A204.1 (cell line): ENCODE data around the gene WWOX.

ENCODE experiments used
- FAIRE-seq: peaks from 2 replicates; lab custom pipeline; 2012; peaks lifted over from hg19 to GRCh38; lab: Jason Lieb, UNC

The WWOX gene

DNA sequence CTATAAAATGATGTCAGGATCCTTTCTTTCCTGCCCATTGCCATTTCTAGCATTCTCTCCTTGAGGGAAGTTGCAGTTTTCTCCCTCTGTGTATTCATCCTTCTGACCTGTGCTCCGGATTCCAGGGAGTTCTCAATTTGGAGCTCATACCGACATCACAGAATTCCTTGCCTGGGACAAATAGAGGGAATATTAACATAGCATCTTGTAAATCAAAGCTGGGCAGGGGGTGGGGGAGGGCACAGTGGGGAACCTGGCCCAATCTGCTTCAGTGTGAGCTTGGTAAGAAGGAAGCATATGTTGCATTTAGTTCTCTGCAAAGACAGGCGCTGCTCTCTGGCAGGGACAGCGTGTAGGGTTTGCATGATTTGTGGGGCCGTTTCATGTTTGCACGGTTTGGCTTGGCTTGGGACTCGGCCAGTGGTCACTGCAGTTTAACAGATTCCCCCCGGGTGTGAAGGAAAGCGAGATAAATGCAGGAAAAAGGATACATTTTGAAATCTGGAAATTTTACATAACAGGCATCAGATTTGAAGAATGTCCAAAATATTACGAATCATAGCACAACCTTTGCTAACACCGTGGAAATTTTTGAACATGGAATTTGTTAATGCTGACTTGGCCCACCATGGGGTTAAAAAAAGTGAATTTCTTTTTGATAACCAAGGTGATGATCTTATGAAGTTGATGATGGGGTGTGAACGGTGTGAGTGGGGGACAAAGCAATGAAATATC lies 178.0 kb downstream of the WWOX start:
- FAIRE-seq = no peak

DNA sequence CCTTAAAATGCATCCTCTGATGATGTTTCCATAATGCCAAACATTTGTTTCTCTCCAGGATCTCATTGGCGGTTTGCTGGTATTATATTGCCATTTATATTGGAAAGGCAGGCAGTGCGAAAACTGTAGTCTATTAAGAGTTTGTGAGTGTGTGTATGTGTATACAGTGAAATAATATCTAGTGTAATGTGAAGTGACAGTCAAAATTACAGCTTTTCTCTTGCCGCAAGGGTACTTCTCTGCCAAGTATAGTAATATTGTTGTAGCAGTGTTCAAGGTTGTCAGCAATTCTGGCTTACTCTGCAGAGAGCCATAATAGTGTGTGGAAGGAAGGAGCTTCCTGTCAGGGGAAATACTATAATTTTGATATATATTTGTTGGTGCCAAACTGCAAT lies 178.6 kb downstream of the WWOX start:
- no peak for FAIRE-seq

DNA sequence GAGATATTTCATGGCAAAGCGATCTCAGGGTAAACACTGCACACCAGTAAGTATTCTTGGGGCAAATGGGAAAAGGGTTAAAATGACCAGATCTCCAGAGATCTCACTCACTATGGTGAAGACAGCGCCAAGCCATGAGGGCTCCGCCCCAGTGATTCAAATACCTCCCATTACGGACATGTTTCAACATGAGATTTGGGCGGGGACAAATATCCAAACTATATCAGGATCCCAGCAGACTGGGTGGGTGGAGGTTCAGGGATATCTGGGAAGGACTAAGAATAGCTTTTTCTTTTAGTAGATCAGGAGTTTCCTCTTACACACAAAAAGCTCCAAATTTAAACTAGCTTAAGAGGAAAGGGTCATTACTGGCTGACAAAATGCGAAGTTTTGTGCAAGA lies 181.7 kb downstream of the WWOX start:
- no peak for FAIRE-seq

DNA sequence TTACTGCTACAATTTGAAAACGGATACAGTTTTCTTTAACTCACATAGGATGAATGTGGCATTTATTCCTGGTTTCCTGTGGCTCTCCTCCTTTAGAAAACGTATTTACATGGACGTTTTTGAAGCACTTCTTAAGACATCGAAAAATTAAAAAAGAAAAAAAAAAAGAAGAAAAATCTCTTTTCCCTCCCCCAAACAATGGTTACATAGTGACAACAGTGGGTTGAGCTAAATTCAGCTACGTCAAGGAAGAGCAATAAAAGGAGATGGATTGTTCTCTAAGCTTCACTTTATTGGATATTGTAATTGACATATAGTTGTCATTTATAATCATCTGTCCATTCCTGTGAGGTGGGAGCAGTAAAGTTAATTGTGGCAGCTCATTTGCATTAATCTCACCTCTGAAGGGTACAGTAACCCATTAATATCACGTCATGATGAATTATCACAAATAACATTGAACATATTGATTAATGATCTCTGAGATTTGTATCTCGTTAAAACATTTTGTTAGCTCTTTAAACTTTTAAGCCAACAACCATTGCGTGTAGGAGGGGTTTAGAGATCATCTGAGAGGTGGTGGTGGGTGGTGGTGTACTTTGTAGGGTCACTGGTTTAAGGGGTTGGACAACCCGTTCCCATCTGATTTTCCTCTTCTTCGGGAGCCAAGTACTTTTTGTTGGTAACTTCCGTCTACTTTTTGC lies 184.2 kb downstream of the WWOX start:
- FAIRE-seq = no peak

DNA sequence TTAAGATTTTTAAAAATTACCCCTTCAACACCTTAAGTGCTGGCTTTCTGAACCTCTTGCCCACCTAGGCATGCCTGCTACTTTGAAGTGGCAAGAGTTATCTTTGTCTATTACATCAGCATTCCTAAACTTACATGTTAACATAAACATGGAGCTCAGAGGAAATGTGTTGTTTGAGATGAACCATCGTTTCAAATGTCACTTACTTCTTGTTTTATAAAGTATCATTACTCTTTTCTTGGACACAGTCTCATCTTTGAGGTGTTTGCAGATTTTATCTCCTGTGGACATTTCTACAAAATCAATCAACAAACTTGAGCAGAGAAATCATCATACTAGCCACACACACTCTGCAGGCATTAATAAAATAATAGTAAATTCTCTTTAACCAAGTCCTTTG lies 184.9 kb downstream of the WWOX start:
- no peak for FAIRE-seq

DNA sequence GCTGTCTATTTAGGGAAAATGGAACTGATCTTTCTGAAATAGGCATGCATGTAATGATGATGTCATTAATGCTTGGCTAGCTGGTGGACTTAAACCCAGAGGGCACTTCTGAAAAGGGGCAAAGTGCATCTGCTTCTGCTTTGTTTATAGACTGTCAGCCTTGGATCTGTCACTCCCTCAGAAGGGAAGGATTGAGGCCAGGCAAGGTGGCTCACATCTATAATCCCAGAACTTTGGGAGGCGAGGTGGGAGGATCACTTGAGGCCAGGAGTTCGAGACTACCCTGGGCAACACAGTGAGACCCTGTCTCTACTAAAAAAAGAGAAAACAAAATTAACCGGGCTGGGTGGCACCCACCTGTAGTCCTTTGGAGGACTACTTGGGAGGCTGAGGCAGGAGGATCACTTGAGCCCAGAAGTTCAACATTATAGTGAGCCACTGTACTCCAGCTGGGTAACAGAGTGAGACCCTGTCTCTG lies 185.5 kb downstream of the WWOX start:
- no peak for FAIRE-seq

DNA sequence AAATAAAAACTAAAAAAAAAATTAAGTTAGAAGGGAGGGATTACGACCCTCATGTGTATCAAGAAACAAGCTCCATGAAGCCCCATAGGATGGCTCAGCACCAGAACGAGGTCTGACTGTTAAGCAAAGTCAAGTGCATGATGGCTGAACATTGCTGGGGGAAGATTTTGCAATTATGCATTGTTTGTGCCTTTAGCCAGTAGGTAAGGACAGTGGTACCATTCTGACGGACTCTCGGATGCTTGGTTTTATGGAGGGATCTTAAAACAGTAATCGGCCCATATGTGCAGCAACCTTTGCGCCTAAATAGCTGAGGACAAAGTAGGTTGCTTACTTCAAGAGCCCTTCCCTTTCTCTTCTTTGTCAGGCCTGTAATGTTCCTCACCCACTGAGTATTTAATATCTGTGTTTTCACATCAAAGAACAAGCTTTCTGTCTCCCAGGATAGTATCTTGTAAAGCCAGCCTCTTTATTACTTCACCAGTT lies 186.0 kb downstream of the WWOX start:
- no peak for FAIRE-seq

DNA sequence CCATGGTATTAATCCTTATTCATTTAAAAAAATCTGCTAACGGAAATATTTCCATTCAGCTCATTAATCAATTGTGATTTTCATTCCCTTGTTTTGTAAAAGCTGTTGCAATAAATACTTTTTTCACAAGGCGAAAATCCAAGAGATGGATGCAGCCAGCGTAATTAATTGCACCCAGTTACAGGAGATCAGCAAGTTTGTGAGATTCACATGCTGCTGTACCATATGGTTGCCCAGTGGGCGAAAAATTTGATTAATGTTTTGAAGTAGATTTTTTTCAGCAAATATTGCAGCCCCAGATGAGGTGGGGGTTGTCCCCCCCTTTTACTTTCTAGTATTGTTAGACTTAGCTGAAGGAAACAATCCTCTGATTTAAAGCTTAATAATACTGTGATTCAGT lies 186.6 kb downstream of the WWOX start:
- FAIRE-seq = no peak

DNA sequence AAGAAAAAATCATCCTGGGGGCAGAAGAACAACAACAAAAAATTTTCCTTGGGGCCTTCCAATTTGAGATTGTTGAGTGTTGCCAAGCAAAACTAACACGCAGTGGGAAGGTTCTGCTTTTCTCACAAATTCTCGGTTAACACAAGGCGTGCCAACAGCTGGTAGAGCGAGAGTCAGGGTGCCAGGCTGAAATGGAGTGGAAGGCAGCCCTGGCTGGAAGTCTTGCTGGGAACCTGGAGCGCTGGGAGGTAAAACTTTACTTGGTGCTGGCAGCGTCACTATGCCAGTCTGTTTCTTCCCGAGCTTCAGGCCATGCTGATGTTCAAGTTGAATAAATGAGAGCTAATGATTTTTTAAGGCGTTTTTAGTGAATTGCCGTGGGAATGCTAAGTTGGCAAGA lies 189.4 kb downstream of the WWOX start:
- FAIRE-seq = no peak

DNA sequence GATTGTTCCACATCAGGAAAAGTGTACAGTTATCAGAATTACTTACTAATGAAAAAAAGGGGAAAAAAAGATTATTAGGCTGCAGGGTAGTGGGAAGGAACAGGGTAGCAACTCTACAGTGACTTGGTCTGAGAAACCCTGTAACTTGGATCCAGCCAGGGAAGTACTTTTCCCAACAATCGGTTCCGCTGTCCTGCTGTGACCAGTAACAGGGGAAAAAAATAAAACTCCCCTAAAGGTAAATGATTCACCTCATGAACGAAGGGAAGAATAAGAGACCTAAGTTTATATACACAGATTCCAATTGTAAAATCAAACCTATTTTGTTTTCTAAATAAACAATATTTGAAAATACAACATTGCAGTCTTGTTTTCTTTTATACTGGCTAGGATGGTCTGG lies 189.9 kb downstream of the WWOX start:
- FAIRE-seq = no peak

DNA sequence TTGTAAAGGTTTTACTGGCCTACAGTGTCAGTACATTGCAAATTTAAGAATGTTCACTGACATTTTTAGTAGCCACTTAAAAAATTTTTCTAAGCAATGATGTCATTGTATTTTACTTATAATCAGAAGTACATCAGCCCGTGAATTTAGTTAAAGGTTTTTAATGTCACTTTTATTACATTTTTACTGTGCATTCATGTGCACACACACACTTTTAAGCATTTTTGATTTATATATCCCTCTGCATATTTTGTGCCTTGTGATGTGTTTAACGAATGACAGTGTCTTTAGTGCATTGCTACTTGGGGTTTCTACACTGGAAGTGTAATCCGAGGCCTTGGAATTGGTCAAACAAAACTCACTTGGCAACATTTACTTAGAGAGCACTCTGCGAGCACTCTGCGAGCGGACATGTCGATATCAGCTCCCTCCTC lies 190.4 kb downstream of the WWOX start:
- FAIRE-seq = no peak

DNA sequence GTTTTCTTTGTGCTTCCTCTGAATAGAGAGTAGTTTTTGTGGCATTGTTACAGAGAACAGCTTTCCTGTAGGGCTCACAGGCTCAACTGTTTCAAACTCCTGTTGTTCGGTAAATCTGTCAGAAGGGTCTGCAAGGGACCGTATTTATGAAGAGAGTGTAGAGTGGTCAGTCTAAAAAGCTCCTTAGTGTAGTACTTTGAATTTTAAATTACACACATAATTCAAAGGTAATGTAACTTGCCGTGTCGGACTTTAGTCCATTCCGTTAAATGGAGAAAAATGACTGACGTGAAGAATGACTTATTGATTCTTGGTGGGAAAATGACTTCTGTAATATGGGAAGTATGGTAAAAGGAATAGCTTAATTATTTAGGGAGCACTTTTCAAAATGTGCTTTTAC lies 190.9 kb downstream of the WWOX start:
- FAIRE-seq = no peak

DNA sequence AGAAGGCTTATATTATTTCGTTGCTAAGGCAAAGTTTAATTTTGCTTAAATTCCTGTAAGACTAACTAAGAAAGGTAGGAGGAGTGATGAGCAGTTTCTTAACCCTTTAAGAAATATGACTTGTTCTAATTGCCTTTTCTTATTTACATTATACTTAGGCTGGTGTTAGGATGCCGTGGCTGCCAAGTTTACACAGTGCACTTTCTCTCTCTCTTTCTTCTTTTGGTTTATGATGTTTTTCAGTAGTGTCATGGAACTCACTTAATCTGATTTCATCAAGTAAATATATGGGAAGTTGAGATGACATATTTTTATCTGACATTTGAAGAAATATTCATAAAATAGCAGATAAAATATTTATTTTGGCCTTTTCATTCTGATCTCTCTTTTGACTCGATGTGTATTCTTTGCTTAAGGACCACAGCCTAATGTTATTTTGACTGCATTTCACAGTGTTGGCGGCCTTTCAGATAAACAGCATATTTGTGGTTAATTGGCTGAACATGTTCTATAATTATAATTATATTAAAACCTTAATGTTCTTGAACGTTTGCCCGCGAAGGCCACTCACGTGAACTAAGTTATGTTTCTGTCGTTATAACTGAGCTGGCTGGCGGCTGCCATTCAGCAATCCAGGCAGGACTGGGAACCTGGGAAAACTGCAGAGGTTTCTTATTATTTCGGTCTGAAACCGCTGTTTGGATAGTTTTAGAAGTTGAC lies 191.6 kb downstream of the WWOX start:
- no peak for FAIRE-seq

DNA sequence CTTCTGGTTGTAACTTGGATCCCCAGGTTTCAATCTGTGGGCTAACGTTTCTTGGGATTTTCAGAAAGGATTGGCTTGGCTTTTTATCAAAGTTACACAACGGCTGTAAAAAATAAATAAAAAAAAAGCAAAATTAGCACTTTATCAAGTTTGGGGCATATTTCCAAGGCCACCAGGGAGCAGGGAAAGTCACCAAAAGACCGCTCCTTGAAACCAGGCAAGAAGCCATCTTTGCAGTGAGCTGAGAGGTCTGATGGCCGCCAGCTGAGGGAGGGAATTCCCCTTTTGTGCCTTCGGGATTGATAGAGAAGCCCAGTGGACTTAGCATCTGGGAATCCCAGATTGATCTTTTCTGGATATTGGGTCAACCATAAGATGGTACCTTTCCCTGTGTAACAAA lies 192.2 kb downstream of the WWOX start:
- no peak for FAIRE-seq

DNA sequence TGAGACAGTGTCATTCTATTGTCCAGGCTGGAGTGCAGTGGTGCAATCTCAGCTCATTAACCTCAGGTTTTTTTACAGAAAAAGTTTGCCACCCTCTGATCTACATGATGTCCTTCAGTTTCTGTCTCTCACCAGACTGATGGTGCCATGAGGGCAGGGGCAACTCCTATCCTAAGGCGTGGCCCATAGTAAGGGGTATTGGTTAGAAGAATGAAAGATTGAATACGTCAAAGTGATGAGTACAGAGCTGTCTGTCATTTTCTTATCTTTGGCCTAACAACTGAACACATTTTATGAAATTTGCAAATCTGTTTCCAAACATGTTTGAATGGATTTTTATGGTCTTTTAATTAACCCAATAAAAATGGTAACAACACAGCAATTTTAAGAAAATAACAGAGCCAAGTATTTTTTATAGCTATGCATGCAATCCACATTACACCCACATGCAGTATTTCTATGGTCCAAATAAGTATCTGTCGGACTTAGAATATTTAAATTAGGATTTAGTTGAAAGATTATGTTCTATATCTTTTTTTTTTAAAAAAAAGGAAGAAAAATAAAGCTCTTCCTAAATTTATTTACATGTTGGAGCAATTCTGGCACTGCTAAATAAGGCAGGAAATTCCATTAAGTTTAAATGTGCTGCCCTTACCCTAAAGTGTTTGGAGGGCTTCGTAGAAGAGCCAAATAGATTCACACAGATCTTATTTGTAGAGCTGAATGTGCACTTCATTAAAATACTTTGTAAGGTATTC lies 192.8 kb downstream of the WWOX start:
- no peak for FAIRE-seq

DNA sequence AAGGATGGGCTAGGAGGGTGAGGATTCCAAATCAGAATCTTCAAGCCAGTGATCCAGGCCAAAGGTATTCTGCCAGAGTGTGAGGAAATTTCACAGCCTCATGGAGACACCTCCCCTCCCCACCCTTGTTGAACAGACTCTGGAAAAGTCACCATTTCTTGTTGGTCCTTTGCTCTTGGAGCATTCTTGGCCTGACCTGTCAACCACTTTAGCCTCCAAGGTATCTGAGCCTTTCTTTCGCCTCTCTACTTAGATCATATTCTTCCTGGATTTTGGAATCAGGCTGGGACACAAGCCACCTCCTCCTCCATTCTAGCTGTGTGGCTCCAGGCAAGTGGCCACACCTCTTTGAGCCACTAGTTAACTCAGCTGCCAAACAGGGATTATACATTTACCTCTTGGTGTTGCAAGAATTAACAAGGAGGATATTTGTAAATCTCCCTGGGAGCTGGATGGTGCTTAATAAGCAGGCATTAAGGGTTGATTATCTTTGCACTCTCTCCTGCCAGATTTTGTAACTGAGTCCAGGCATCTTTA lies 193.5 kb downstream of the WWOX start:
- no peak for FAIRE-seq

DNA sequence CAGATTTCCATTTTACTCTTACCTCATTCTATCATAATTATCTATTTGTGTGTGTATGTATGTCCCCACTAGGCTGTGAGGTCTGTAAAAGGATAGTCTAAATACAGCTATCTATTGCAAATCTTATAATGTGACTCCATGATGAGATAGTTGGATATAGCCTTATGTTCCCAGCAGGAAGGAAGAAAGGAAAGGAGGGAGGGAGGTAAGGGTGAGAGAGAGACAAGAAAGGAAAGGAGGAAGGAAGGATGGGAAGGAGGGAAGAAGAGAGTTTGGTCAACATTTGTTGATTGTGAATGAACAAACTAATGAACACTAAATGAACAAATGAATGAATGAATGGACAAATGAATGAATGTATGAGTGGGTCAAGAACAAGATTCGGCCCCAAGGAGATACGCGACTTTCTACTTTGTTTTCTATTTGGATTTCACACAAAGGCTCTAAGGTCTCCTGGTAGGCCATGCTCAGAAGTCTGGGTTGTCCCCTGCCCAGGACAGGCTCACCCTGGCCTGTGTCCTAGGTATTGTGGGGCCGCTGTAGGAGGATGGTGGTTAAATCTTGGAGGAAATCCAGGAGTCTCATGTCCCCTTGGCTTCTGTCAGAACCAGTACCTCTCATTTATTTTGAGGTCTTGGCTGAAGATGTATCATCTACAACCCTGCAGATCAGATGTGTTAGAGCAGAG lies 195.2 kb downstream of the WWOX start:
- FAIRE-seq = no peak

DNA sequence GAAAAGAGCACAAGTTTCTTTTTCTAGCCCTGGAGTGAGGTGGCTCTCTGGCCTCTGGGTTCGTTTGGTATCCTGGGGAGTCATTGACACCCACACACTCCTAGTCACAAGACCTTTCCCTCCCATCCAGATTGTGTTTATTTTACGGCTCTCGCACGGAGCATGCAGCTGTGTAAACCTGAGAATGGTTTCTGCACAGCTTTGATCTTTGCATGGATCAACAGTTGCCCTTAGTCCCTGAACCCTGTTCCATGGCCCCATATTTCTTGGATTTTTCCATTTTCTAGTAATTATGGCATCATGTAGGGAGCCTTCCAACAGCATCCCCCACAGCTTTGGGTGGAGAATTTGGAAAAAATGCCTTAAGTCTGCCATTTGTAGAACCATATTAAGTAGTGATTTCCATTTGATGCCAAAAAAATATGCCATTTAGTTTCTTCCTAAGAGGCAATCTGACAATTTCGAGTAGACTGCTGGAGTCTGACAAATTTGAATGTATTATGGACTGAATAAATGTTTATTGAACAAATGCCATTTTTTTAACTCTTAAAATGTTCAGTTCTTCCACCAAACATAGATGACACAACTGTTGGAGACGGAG lies 197.7 kb downstream of the WWOX start:
- FAIRE-seq = no peak

DNA sequence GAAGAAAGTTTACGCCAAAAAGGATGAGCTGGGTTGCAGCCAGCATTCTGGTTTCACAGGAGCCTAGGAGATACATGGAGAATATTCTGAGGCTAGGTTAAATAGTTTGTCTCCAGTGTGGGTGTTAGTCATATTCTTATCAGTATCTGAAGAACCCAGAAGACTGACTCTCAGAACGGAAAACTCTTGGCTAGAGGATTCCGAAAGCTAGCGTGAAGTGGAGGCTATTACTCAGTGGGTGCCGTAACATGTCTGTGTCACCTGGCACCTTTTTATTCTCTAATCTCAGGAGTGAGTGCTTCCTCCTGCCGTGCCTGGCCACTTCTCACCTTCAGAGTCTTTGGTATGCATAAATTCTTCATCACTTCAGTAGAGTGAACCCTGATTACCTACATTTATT lies 199.5 kb downstream of the WWOX start:
- FAIRE-seq = no peak

DNA sequence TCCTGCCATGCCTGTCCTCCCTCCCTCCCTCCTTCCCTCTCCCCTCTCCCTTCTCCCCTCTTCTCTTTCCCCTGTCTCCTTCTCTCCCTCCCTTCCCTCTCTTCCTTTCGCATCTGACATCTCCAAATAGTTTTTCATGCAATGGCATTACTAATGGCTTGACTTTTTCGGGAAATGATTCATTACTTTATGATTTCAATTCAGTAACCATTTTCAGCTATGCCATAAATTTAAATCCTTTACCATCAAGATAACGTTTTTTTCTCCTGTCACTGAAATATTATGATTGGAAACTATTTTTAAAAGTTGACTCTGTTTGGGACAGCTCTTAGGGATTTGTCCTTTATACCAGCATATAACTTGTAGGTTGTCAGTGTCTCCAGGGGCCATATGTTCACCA lies 201.0 kb downstream of the WWOX start:
- FAIRE-seq = no peak

DNA sequence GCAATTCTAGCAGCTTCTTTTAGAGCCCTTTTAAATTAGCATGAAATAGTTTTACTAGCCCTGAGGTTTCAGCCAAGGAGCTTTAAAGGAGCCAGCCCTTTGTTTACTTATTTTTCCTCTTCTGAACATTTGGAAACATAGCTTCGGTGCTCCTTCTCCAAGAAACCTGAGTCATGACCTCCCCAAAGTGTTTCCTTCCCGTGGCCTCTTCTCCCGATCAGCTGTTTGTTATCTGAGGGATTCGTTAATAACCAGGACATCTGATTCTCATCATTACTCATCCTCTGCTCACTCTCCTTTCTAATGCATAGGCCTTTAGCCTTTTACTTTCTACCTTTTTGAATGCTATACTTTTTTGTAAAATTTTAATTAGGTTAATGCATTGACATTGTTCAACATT lies 204.5 kb downstream of the WWOX start:
- no peak for FAIRE-seq
